ENCODE measurements around the gene SLC2A4. TPM values are rescaled to one million over a fixed set of nuclear protein-coding genes. Genes with fewer than 3 reads are reported as not detected.

The SLC2A4 gene
- total RNA-seq, 1 donor from 2014 or later: 0.42 TPM

DNA sequence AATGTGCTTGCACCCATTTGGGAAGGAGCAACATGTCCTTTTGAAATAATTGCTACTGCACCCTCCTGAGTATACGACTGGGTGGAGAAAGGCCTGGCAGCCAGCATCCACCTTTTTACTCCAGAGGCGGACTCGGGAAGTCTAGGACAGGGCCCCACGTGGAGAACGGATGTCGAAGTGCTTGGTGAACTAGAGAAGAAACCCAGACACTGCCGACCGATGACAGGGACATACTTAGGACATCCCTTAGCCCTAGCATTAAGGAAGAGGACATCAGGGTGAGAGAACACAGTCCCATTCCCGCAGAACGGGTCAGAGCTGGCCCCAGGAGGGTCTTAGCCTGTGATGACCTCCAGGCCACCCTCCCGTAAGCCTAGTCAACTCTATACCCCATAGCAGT is 9.2 kb downstream of the SLC2A4 start:
- H3K27me3 Mint-ChIP-seq (ENCODE audit: unreplicated experiment): peaks cover 20% of the 10 kb centered on the region
- no peaks in the 10 kb centered on the region for H3K36me3 Mint-ChIP-seq (ENCODE audit: unreplicated experiment)

DNA sequence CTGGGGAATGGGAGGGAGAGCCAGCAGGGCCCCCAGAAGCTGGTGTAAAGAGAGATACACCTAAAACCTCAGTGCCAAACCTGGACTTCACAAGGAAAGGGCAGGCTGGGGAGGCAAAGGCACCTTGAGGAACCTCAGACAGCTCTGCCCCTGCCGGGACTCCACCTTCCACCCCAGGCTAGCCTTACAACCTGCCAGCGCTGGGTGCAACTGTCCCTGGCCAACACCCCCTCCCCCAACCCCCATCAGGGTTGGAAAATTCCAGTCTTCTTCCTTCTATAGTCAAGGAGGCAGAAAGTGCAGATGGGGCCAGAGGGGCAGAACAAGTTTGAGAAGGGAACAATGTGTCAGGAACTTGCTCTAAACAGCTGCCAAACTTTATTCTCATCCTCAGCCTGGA is 10.7 kb downstream of the SLC2A4 start:
- TF ChIP-seq, protein P1, sequence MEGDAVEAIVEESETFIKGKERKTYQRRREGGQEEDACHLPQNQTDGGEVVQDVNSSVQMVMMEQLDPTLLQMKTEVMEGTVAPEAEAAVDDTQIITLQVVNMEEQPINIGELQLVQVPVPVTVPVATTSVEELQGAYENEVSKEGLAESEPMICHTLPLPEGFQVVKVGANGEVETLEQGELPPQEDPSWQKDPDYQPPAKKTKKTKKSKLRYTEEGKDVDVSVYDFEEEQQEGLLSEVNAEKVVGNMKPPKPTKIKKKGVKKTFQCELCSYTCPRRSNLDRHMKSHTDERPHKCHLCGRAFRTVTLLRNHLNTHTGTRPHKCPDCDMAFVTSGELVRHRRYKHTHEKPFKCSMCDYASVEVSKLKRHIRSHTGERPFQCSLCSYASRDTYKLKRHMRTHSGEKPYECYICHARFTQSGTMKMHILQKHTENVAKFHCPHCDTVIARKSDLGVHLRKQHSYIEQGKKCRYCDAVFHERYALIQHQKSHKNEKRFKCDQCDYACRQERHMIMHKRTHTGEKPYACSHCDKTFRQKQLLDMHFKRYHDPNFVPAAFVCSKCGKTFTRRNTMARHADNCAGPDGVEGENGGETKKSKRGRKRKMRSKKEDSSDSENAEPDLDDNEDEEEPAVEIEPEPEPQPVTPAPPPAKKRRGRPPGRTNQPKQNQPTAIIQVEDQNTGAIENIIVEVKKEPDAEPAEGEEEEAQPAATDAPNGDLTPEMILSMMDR (IDR thresholded peaks at IDR 0.05; ENCODE audit: partially characterized antibody, unreplicated experiment): no peak
- Mint-ChIP-seq H3K36me3 (ENCODE audit: unreplicated experiment) (no peaks in the 10 kb centered on the region), H3K27ac (ENCODE audit: unreplicated experiment) (no peak overlapping the region), H3K4me3 (ENCODE audit: unreplicated experiment) (no peak overlapping the region), H3K9me3 (ENCODE audit: unreplicated experiment) (peaks cover 8% of the 10 kb centered on the region), H3K27me3 (ENCODE audit: unreplicated experiment) (peaks cover 24% of the 10 kb centered on the region), H3K4me1 (ENCODE audit: low read depth, unreplicated experiment) (no peaks in the 10 kb centered on the region)
- DNase-seq: no peak

More for the DNA sequence above, 9.2 kb downstream of the SLC2A4 start:
- no peak overlapping the region for H3K27ac Mint-ChIP-seq (ENCODE audit: unreplicated experiment)
- DNase-seq: no peak
- H3K4me3 Mint-ChIP-seq (ENCODE audit: unreplicated experiment): no peak overlapping the region
- H3K4me1 Mint-ChIP-seq (ENCODE audit: low read depth, unreplicated experiment): no peaks in the 10 kb centered on the region
- peaks cover 5% of the 10 kb centered on the region for H3K9me3 Mint-ChIP-seq (ENCODE audit: unreplicated experiment)
- TF ChIP-seq, protein P1 (IDR thresholded peaks at IDR 0.05; ENCODE audit: partially characterized antibody, unreplicated experiment): no peak

DNA sequence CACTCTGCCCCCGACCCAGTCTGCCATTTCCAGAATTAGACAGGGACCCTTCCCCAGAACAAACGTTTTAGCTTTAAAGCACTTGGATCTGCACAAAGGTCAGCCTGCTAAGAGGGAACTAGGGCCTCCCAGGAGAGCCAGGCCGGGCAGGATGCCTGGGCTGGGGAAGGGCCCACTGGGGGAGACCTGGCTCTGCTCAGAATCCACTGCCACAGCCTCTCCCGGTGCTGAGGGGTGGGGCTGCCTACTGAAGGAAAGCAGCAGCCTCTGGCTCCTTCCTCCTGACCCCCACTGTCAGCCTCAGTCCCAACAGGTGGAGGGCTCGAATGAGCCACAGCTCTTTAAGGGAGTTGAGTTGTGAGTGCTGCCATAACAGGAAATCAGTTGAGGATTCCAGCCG is 11.2 kb downstream of the SLC2A4 start:
- peaks cover 22% of the 10 kb centered on the region for H3K27me3 Mint-ChIP-seq (ENCODE audit: unreplicated experiment)
- no peaks in the 10 kb centered on the region for H3K4me1 Mint-ChIP-seq (ENCODE audit: low read depth, unreplicated experiment)
- no peak overlapping the region for H3K27ac Mint-ChIP-seq (ENCODE audit: unreplicated experiment)
- no peak overlapping the region for H3K4me3 Mint-ChIP-seq (ENCODE audit: unreplicated experiment)
- no peaks in the 10 kb centered on the region for H3K36me3 Mint-ChIP-seq (ENCODE audit: unreplicated experiment)
- H3K9me3 Mint-ChIP-seq (ENCODE audit: unreplicated experiment): peaks cover 8% of the 10 kb centered on the region
- TF ChIP-seq, protein P1 (IDR thresholded peaks at IDR 0.05; ENCODE audit: partially characterized antibody, unreplicated experiment): no peak
- DNase-seq: no peak

DNA sequence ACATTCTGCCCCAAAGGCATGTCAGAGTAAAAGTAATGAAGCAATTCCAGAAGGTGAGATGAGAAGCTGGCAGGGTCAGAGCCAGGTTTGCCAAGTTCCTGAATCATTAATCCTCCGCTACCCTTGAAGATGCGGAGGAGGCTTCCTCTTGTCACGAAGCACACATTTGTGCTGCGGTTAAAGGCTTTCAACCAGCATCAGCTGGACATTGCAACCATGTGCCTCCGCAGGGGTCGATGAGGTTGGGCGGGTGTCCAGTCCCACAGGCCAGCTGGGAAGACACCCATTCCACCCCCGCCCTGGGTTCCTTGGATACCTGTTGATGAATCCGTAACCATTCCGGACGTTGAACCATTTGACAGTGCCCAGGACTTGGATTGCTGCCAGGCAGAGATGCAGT is 11.6 kb downstream of the SLC2A4 start:
- DNase-seq: no peak
- H3K36me3 Mint-ChIP-seq (ENCODE audit: unreplicated experiment): no peaks in the 10 kb centered on the region
- peaks cover 22% of the 10 kb centered on the region for H3K27me3 Mint-ChIP-seq (ENCODE audit: unreplicated experiment)
- TF ChIP-seq, protein P1 (IDR thresholded peaks at IDR 0.05; ENCODE audit: partially characterized antibody, unreplicated experiment): no peak
- no peak overlapping the region for H3K27ac Mint-ChIP-seq (ENCODE audit: unreplicated experiment)
- peaks cover 8% of the 10 kb centered on the region for H3K9me3 Mint-ChIP-seq (ENCODE audit: unreplicated experiment)
- H3K4me3 Mint-ChIP-seq (ENCODE audit: unreplicated experiment): peak overlapping the region; percentile 66
- H3K4me1 Mint-ChIP-seq (ENCODE audit: low read depth, unreplicated experiment): no peaks in the 10 kb centered on the region

DNA sequence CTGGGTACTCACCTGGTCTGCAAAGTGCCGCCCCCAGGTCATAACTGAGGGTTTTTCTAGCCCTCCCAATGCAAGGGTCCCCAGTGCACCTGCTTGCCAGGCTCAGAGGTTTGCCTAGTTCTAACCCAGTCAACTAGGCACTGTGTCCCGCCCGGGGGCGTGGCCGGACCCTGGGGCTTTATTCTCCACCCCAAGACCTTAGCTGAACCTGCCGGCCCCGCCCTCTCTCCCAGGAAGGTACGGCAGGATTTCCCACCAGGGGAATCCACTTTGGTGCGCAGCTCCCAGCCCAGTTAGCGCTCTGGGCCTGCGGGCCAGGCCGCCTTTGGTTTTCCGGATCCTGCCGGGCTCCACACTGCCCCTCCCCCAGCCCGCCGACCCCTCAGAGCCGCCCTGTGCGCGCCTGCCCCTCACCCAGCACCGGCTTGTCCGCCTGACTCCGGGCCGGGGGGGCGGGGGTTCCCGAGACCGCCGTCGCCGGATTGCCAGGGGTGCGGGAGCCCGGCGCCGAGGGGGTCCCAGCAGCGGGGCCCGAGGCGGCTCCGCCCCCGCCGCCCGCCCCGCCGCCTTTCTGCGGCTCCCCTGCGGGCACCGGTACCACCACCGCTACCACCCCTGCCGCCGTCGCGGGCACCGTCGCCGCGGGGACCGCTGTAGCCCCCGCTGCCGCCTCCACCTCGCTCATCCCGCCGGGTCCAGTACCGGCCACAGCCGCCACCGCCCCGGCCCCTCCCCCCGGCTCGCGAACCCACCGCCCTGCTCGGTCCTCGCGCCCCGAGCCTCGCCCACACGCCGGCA is 12.5 kb downstream of the SLC2A4 start:
- Mint-ChIP-seq H3K27ac (ENCODE audit: unreplicated experiment) (no peak overlapping the region), H3K36me3 (ENCODE audit: unreplicated experiment) (no peaks in the 10 kb centered on the region), H3K4me1 (ENCODE audit: low read depth, unreplicated experiment) (no peaks in the 10 kb centered on the region), H3K9me3 (ENCODE audit: unreplicated experiment) (peaks cover 8% of the 10 kb centered on the region), H3K27me3 (ENCODE audit: unreplicated experiment) (peaks cover 22% of the 10 kb centered on the region), H3K4me3 (ENCODE audit: unreplicated experiment) (peak overlapping the region; percentile 66)
- peak; percentile 33 for DNase-seq
- TF ChIP-seq, protein P1 (IDR thresholded peaks at IDR 0.05; ENCODE audit: partially characterized antibody, unreplicated experiment): no peak

All from glutamatergic neuron (in vitro differentiated cells).